ENCODE results near the gene CPB2. TPM values are rescaled to one million over a fixed set of nuclear protein-coding genes. Genes with fewer than 3 reads are reported as not detected.

CPB2 gene
- total RNA-seq, 2 donors from 2014 or later: 1.8 TPM; not detected in 1

DNA sequence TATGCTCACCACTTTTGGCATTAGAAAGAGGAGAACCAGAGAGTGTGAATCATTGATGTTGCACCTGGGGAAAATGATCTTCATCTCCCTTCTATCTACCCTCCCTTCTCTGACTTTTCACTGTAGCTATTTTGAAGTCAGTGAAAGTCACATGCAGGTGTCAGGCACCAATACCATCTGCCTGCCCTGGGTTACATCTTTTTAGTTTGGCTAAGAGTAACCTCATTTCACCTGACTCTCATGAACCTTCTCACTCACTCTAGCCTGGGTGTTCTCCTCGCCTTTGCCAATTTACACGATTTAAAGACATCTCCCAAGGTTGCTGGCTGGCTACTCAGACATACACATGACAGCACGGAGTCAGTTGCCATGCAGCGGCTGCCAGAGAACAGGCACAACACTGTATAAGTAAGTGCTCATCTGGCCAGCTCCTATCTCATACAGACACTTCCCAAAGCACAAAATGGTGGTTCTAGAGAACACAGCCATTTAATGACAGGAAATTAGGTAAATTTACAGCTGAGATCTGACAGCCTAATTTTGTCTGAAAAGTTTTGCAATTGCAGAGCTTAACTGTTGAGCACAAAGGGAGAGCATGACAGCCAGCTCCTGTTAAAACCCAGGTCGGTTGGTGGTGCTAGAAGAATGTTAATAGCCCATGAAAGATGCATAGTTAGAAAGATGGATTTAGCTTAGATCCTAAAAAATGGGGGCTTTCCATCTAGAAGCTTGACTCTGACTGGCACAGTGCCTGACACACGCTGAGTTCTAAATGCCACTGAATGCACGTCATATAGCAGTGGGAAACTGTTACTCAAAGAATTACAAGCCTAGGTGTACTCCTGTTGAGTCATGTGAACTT lies 44.7 kb upstream of the CPB2 start:
- intact Hi-C loops (cut with DNase I): no loop called here
- no peak for TF ChIP-seq POLR2A (IDR thresholded peaks at IDR 0.05)
- no peak for TF ChIP-seq CTCF (IDR thresholded peaks at IDR 0.05)
- no peak overlapping the region for H3K27ac ChIP-seq

DNA sequence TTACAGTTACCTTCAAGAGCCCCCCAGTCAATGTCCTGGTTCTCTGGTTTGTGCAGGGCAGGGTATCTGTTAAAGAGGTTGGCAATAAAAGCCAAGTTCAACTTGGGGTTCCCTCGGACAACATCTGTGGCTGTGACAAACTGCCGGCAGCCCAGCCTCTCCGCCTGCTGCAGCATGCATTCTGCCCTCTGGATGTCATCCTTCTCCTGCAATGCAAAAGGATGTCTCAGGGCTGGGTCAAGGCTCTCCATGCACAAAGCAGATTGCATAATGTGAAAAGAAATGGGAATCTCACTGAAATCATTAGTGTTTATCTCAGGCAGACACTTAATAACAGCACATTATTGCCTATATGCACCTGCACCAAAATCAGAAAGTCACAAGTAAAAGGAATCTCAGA lies 42.1 kb upstream of the CPB2 start:
- TF ChIP-seq POLR2A (IDR thresholded peaks at IDR 0.05) (no peak), CTCF (IDR thresholded peaks at IDR 0.05) (no peak)
- ATAC-seq: no peak
- no peaks in the 10 kb centered on the region for H3K36me3 ChIP-seq (replicated peaks in 1 of 2; ENCODE audit: insufficient read depth in 1 of 2, low read depth in 2 of 2)
- WGBS, 2 donors: 67 to 72% methylated on average over 3 of the region's 3 CpGs
- no peak overlapping the region for H3K4me3 ChIP-seq
- no peaks in the 10 kb centered on the region for H3K9me3 ChIP-seq
- no peak for DNase-seq
- intact Hi-C loops (cut with DNase I): no loop called here
- no peaks in the 10 kb centered on the region for H3K27me3 ChIP-seq
- H3K4me1 ChIP-seq: peaks cover 15% of the 10 kb centered on the region
- H3K27ac ChIP-seq: no peak overlapping the region

More for the DNA sequence above, 44.7 kb upstream of the CPB2 start:
- Histone ChIP-seq H3K36me3 (replicated peaks in 1 of 2; ENCODE audit: insufficient read depth in 1 of 2, low read depth in 2 of 2) (no peaks in the 10 kb centered on the region), H3K9me3 (no peaks in the 10 kb centered on the region), H3K27me3 (no peaks in the 10 kb centered on the region), H3K4me3 (no peak overlapping the region), H3K4me1 (no peaks in the 10 kb centered on the region)
- WGBS, 2 donors: 71 to 82% methylated on average over 7 of the region's 7 CpGs
- ATAC-seq (no peak), DNase-seq (no peak)

DNA sequence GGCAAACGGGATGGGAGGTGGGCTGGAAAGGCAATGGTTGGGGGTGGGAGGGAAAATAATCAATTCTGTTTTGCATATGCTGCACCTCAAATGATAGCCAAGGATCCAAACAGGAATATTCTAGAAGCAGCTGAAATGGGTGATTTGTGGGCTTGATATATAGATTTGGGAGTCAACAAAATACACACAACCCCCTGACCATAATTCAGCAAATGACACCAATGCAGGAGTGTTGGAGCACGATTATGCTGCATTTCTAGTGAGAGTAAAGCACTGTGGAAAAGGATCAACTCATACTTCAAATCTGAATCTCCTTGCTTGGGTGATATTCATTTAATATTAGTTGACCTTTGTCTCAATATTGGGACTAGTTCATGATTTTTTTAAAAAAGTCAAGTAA lies 41.1 kb upstream of the CPB2 start:
- TF ChIP-seq POLR2A (IDR thresholded peaks at IDR 0.05): no peak
- no peak for TF ChIP-seq CTCF (IDR thresholded peaks at IDR 0.05)
- DNase-seq (no peak), ATAC-seq (no peak)
- WGBS, 2 donors: 59 to 80% methylated on average over 2 of the region's 2 CpGs
- no peaks in the 10 kb centered on the region for H3K27me3 ChIP-seq
- H3K9me3 ChIP-seq: no peaks in the 10 kb centered on the region
- no peaks in the 10 kb centered on the region for H3K36me3 ChIP-seq (replicated peaks in 1 of 2; ENCODE audit: insufficient read depth in 1 of 2, low read depth in 2 of 2)
- no peak overlapping the region for H3K27ac ChIP-seq
- H3K4me3 ChIP-seq: no peak overlapping the region
- peaks cover 15% of the 10 kb centered on the region for H3K4me1 ChIP-seq
- intact Hi-C loops (cut with DNase I): no loop called here

DNA sequence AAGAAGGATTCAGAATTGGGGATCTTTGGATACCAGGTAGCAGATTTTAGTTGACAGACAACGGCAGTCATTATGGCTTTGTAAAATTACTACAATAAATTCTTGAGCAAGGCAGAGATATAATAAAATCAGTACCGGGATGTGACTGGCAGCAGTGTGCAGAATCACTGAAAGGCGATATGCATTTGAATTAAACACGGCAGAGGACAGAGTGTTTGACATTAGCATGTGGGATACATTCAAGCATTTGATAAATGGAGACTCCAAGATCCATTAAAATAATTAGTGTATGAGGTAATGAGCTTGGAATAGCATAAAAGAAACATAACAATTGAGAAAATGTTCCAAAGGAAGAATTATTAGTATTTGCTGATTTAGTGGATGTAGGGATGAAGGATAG lies 40.3 kb upstream of the CPB2 start:
- ATAC-seq: no peak
- H3K4me1 ChIP-seq: peaks cover 15% of the 10 kb centered on the region
- H3K27ac ChIP-seq: no peak overlapping the region
- WGBS, 2 donors: 83 to 94% methylated on average over 4 of the region's 4 CpGs
- no peaks in the 10 kb centered on the region for H3K9me3 ChIP-seq
- no peaks in the 10 kb centered on the region for H3K36me3 ChIP-seq (replicated peaks in 1 of 2; ENCODE audit: insufficient read depth in 1 of 2, low read depth in 2 of 2)
- no peaks in the 10 kb centered on the region for H3K27me3 ChIP-seq
- intact Hi-C loops (cut with DNase I): no loop called here
- no peak for DNase-seq
- H3K4me3 ChIP-seq: no peak overlapping the region
- no peak for TF ChIP-seq CTCF (IDR thresholded peaks at IDR 0.05)
- TF ChIP-seq POLR2A (IDR thresholded peaks at IDR 0.05): no peak
